HUDEP-2 (cell line): ENCODE results near the gene TRIM51G.
"Not testable (repeated sequence)": the region's sequence is repeated elsewhere in the genome, so short reads cannot be mapped to it uniquely, and the experiment has no call there.

ENCODE experiments used
- DNase-seq, 76 experiments: peaks; one replicate each; lab custom pipeline; 2025; ENCODE audit not compliant: unreplicated experiment in 76 of 76; lab: John Stamatoyannopoulos, UW

Gene TRIM51G, protein sequence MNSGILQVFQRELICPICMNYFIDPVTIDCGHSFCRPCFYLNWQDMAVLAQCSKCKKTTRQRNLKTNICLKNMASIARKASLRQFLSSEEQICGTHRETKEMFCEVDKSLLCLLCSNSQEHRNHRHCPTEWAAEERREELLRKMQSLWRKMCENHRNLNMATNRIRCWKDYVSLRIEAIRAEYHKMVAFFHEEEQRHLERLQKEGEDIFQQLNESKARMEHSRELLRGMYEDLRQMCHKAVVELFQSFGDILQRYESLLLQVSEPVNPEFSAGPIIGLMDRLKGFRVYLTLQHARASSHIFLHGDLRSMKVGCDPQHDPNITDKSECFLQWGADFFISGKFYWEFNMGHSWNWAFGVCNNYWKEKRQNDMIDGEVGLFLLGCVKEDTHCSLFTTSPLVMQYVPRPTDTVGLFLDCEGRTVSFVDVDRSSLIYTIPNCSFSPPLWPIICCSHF

DNA sequence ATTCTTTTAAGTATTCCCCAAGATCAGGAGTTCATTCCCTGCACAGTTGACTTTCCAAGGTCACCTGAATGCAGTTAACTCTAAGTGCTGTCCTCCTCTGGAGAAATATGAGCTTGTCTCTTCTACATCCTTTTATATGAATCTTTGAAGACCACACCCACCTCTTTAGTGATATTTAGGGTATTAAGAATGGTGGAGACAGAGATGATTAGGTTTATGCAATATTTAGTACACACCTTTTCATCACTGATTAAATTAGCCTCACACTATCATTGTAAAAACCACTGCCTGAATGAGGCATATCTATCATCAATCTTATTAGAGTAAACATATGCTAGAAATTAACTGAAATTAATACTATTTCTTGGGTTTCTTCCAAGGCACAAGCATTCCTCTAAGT, at the start of gene TRIM51G:
Gene TRIM51G (minus strand): TSS at position 101 of the 400 bp plus-strand sequence. CDS start 2,190 bp downstream, outside the sequence.
- not testable (repeated sequence) for DNase-seq

DNA sequence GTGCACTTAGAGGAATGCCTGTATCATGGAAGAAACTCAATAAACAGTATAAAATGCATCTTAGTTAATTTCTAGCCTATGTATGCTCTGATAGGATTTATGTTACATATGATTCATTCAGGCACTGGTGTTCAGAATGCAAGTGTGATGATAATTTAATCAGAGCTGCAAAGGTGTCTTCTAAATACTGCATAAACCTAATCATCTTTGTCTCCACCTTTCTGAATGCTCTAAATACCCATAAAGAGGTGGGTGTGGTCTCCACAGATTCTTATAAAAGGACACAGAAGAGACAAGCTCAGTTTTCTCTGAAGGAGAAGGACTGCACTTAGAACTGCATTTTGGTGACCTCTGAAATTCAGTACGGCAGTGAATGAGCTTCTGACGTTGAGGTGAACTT, 44.8 kb upstream of the TRIM51G start, which contains the start of gene TRIM49B:
Gene TRIM49B (plus strand): TSS at position 301 of the 400 bp plus-strand sequence. CDS start 2,777 bp downstream, outside the sequence.
- not testable (repeated sequence) for DNase-seq

DNA sequence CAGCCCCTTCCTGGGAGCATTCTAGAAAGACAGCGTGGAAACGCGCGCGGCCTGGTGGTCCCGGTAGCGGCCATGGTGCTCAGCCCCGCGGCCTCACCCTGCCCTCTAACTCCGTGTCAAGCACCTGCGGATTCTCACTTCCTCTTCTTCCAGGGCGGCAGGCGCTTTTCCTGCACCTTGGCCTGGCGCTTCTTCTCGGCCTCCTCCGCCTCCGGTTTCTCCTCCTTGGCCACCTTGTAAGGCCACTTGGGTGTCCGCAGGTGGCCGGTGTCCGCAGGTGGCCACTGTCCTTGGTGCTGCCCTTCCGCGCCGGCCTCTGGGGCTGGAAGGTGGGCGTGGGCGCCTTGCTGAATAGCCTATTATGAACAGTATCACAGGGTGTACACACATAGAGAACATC, 15.1 kb downstream of the TRIM51G start:
- DNase-seq: not testable (repeated sequence)

DNA sequence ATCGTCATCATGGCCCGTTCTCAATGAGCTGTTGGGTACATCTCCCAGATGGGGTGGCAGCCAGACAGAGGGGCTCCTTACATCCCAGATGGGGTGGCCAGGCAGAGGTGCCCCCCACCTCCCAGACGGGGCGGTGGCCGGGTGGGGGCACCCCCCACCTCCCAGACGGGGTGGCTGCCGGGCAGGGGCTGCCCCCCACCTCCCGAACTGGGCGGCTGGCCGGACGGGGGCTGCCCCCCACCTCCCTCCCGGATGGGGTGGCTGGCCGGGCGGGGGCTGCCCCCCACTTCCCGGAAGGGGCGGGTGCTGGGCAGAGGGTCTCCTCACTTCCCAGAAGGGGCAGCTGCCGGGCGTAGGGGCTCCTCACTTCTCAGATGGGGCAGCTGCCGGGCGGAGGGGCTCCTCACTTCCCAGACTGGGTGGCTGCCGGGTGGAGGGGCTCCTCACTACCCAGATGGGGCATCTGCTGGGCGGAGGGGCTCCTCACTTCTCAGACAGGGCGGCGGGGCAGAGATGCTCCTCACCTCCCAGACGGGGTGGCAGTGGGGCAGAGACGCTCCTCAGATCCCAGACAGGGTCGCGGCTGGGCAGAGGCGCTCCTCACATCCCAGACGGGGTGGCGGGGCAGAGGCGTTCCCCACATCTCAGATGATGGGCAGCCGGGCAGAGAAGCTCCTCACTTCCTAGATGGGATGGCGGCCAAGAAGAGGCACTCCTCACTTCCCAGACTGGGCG, 28.2 kb downstream of the TRIM51G start:
- not testable (repeated sequence) for DNase-seq

DNA sequence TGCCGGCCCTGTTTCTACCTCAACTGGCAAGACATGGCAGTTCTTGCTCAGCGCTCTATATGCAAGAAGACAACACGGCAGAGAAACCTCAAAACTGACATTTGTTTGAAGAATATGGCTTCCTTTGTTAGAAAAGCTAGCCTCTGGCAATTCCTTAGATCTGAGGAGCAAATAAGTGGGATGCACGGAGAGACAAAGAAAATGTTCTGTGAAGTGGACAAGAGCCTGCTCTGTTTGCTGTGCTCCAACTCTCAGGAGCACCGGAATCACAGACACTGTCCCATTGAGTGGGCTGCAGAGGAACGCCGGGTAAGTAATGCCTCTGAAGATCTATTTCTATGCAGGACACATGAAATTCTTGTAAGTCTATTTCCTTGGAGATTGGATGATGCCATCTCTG, 37.9 kb downstream of the TRIM51G start:
- not testable (repeated sequence) for DNase-seq
